ENCODE data around the gene CEPT1.

Gene CEPT1

GRCh38 chr1:111225717-111226400, 85.8 kb downstream of the CEPT1 start:
- no peak for DNase-seq

DNA sequence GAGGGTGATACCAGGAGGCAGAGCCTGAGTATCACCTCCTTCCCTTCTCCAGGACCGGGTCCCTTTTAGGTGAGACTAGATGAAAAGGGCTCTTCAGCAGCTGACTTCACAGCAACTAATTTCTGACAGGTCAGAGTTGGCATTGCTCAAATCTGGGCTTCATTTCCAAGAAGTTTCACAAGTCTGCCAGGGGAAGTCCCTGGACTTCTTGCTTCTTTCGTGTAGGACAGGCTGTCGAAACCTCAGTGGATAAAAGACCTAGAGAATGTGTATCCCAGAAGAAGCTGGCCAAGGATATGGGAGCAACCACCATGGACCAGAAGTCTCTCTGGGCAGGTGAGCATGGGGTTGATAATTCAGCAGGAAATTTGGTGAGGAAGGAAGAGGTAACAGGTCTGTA, 87.4 kb downstream of the CEPT1 start, which contains the start of gene CHI3L2:
Gene CHI3L2 (plus strand): TSS at position 280 of the 400 bp plus-strand sequence. CDS start 17 bp downstream, at position 297.
- no peak for DNase-seq

- peak in 19 of 56 donors; percentile 7 to 61 (median 25) for DNase-seq
These were observed 88.1 kb downstream of the CEPT1 start for GRCh38 chr1:111227851-111228747.

GRCh38 chr1:111228748-111229126, 88.7 kb downstream of the CEPT1 start:
- no peak for DNase-seq

- no peak for DNase-seq
These were observed 92.1 kb downstream of the CEPT1 start for GRCh38 chr1:111232134-111232533.

- DNase-seq, result no peak
These were observed 94.2 kb downstream of the CEPT1 start for GRCh38 chr1:111234258-111234657.
